GM12878 (cell line): ENCODE data around the gene PLXNA2. TPM values are rescaled to one million over a fixed set of nuclear protein-coding genes. Genes with fewer than 3 reads are reported as not detected.

Experiments used
- ATAC-seq: fragments of 200-7000 bp; cut with Tn5 transposase; 3 replicates; pipeline ENCODE4 v1.9.1; 2020; ENCODE audit warnings: mild to moderate bottlenecking, moderate library complexity
- BruUV-seq: library from RNA; stranded (reverse); fragments of 400-500 nt; replicated peaks from 2 replicates; lab custom pipeline; 2021; lab: Mats Ljungman, UMichigan
- CTCF ChIA-PET: fragments of 300-600 bp; sonication (Branson Sonifier 250); formaldehyde crosslinking; extraction: SDS; loops from one replicate; lab custom pipeline; 2021; ENCODE audit warnings: inconsistent platforms; lab: Yijun Ruan, JAX
- POLR2A ChIA-PET: fragments of 350-600 bp; formaldehyde crosslinking; extraction: SDS; loops from one replicate; lab custom pipeline; 2021; ENCODE audit warnings: inconsistent platforms; lab: Charles Lee
- RAD21 ChIA-PET: fragments of 300-600 bp; sonication (Branson Sonifier 250); formaldehyde crosslinking; loops from one replicate; lab custom pipeline; 2023; ENCODE audit warnings: antibody characterized with exemption; ENCODE audit not compliant: unreplicated experiment; lab: Charles Lee
- SMC1A ChIA-PET: fragments of 300-600 bp; sonication (Branson Sonifier 250); formaldehyde crosslinking; loops from one replicate; lab custom pipeline; 2023; ENCODE audit not compliant: unreplicated experiment, uncharacterized antibody; lab: Charles Lee
- DNase-seq: peaks from one replicate; pipeline ENCODE4 v3.0.0-alpha.2; 2011; ENCODE audit warnings: low read depth, low spot score
- FAIRE-seq: peaks from 3 replicates; lab custom pipeline; 2011; peaks lifted over from hg19 to GRCh38; lab: Jason Lieb, UNC
- H2AFZ ChIP-seq: 2 replicates; pipeline ENCODE4 v1.6.0; 2011; ENCODE audit warnings: low read depth, low read length, control low read depth; ENCODE audit not compliant: control insufficient read depth
- H3K27ac ChIP-seq: 2 replicates; pipeline ENCODE4 v1.5.1; 2011; ENCODE audit warnings: control low read depth; ENCODE audit not compliant: control insufficient read depth, insufficient read depth
- H3K27me3 ChIP-seq, 2 experiments: replicated peaks in 1 of 2; 2 replicates each; pipeline versions ENCODE4 v1.6.0 to v1.6.1; 2011; ENCODE audit warnings: low read length in 1 of 2; ENCODE audit not compliant: control insufficient read depth in 2 of 2, insufficient read depth in 2 of 2
- H3K36me3 ChIP-seq, 2 experiments: 2 replicates each; pipeline ENCODE4 v1.5.1; 2011; ENCODE audit warnings: low read length in 1 of 2; ENCODE audit not compliant: control insufficient read depth in 2 of 2, insufficient read depth in 2 of 2
- H3K4me1 ChIP-seq: 2 replicates; pipeline ENCODE4 v1.6.1; 2011; ENCODE audit warnings: mild to moderate bottlenecking, low read length, moderate library complexity, mixed read lengths; ENCODE audit not compliant: control insufficient read depth, insufficient read depth
- H3K4me2 ChIP-seq: 2 replicates; pipeline ENCODE4 v1.6.0; 2011; ENCODE audit warnings: control low read depth; ENCODE audit not compliant: control insufficient read depth, insufficient read depth
- H3K4me3 ChIP-seq: fragments of 200-600 bp; sonication (generic); 2 replicates; pipeline ENCODE4 v1.5.1; 2016
- H3K79me2 ChIP-seq: 2 replicates; pipeline ENCODE4 v1.6.0; 2011; ENCODE audit warnings: low read length; ENCODE audit not compliant: control insufficient read depth, insufficient read depth
- H3K9ac ChIP-seq: 2 replicates; pipeline ENCODE4 v1.8.0; 2011; ENCODE audit warnings: low read length, control low read depth, mixed read lengths; ENCODE audit not compliant: control insufficient read depth, insufficient read depth
- H3K9me3 ChIP-seq: replicated peaks from 3 replicates; pipeline ENCODE4 v1.5.1; 2011; ENCODE audit warnings: mild to moderate bottlenecking, low read length; ENCODE audit not compliant: control insufficient read depth, insufficient read depth
- H4K20me1 ChIP-seq: 2 replicates; pipeline ENCODE4 v1.6.0; 2011; ENCODE audit not compliant: control insufficient read depth, insufficient read depth
- CBFB ChIP-seq: IDR thresholded peaks from 2 replicates; pipeline ENCODE4 v1.6.1; 2016; ENCODE audit warnings: antibody characterized with exemption, low read depth
- CBX5 ChIP-seq: sonication (generic); IDR thresholded peaks from 2 replicates; pipeline ENCODE4 v1.6.1; 2016; ENCODE audit warnings: low read depth, moderate library complexity, mild to moderate bottlenecking, inconsistent platforms
- ESRRA ChIP-seq: IDR thresholded peaks from 2 replicates; pipeline ENCODE4 v1.6.1; 2012; ENCODE audit warnings: mild to moderate bottlenecking, low read length, improper control_type of control experiment
- HDAC6 ChIP-seq: fragments of 200-600 bp; sonication (generic); IDR thresholded peaks from one replicate; pipeline ENCODE4 v1.8.0; 2017; ENCODE audit warnings: antibody characterized with exemption; ENCODE audit not compliant: unreplicated experiment
- KLF5 ChIP-seq: fragments of 450-650 bp; IDR thresholded peaks from 2 replicates; pipeline ENCODE4 v1.6.1; 2014; ENCODE audit warnings: mild to moderate bottlenecking; ENCODE audit not compliant: partially characterized antibody
- SUZ12 ChIP-seq: fragments of 200-600 bp; sonication (generic); IDR thresholded peaks from one replicate; pipeline ENCODE4 v1.6.1; 2018; ENCODE audit warnings: antibody characterized with exemption, mild to moderate bottlenecking; ENCODE audit not compliant: unreplicated experiment
- TCF7 ChIP-seq: IDR thresholded peaks from 2 replicates; pipeline ENCODE4 v1.6.1; 2014; ENCODE audit warnings: antibody characterized with exemption, borderline replicate concordance
- WGBS: methylation state at CpG from one replicate; pipeline ENCODE4 v1.1.6; 2016; ENCODE audit warnings: low lambda C conversion rate; ENCODE audit not compliant: insufficient replicate concordance, insufficient coverage; ENCODE audit errors: missing lambda C conversion rate; 5-methylcytosine and 5-hydroxymethylcytosine counted together
- in situ Hi-C: fragments of 300-500 bp; cut with MboI; formaldehyde crosslinking; loops from 9 replicates; pipeline ENCODE4 v1.14.3; 2018; ENCODE audit warnings: mixed read lengths
- intact Hi-C: fragments of 100-400 bp; cut with micrococcal nuclease; formaldehyde crosslinking; loops from one replicate; pipeline ENCODE4 v1.14.2; 2022; ENCODE audit not compliant: unreplicated experiment
- polyA plus RNA-seq, 11 experiments: library from polyadenylated mRNA; depleted of rRNA in 4 of 11; unstranded in 6 of 11; stranded (reverse) in 5 of 11; fragments of >200 nt; fragmentation: Nextera tagmentation in 4 of 11; fragmentation: Illumina TruSeq in 1 of 11; extraction: Ambion mirVana in 4 of 11; extraction: Trizol in 1 of 11; gene quantifications; 1 replicate in 1 of 11; 2 replicates in 10 of 11; pipeline versions ENCODE4 v1.2.1 to v1.2.3, GENCODE V29; 2011 to 2016; ENCODE audit warnings: inconsistent platforms in 2 of 11, missing spikeins in 2 of 11, low read depth in 1 of 11
- total RNA-seq, 4 experiments: library from RNA; depleted of rRNA in 3 of 4; stranded (reverse); fragments of >200 nt in 3 of 4; fragmentation: Illumina TruSeq in 1 of 4; extraction: Trizol in 1 of 4; gene quantifications; 2 replicates each; pipeline versions ENCODE4 v1.2.1 to v1.2.3, GENCODE V29; 2013 to 2021
- TF ChIP-seq, protein P1 (sequence below): IDR thresholded peaks from 2 replicates; pipeline ENCODE4 v1.6.1; 2012; ENCODE audit warnings: low read length, inconsistent platforms
- TF ChIP-seq, protein P2 (sequence below): IDR thresholded peaks from 2 replicates; pipeline ENCODE4 v1.6.1; 2012; ENCODE audit warnings: low read depth, low read length, improper control_type of control experiment

The PLXNA2 gene
- total and polyA plus RNA-seq, 10 of the 15 experiments (the other 5 are each of a cell fraction or from before 2014, with no cell fraction given): under 0.01 to 0.08 (median 0.07) TPM; not detected in 4

DNA sequence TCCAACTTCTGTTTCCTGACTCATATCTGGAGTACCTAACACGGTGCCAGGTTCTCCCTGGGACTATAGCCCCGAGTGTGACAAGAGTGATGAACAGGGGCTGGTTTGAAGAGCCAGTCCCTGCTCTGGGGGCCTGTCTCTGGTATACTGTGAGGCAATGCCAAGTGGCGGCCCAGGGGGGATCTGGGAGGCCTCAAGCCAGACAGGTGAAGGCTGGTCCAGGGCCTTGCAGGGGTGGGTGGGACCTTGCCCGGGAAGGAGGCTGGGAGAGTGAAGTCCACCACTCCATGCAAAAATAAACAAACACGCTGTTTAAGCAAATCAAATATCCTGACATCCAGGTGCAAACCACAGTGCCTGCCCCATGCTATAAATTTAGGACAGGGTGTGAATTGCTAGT, 6.8 kb upstream of the PLXNA2 start:
- no peak for ATAC-seq
- WGBS: 11% methylated on average over 5 of the region's 5 CpGs

More for the DNA sequence above, 6.8 kb upstream of the PLXNA2 start:
- ChIA-PET SMC1A (no interaction called here), RAD21 (no interaction called here), POLR2A (no interaction called here), CTCF (interaction anchor here (1.4 kb wide), 1 partner anchor 120 kb away, joined by 4 read pairs; no protein-coding TSS in a partner anchor)
- FAIRE-seq (no peak), DNase-seq (no peak)
- BruUV-seq: no TSS peak
- H4K20me1 ChIP-seq: no peaks in the 10 kb centered on the region
- in situ Hi-C loops: no loop called here
- no peak overlapping the region for H3K9ac ChIP-seq
- H3K36me3 ChIP-seq: no peaks in the 10 kb centered on the region
- intact Hi-C loops: no loop called here
- no peak overlapping the region for H3K4me2 ChIP-seq
- H3K4me1 ChIP-seq: no peaks in the 10 kb centered on the region
- no peak overlapping the region for H3K27ac ChIP-seq
- TF ChIP-seq, protein P1, sequence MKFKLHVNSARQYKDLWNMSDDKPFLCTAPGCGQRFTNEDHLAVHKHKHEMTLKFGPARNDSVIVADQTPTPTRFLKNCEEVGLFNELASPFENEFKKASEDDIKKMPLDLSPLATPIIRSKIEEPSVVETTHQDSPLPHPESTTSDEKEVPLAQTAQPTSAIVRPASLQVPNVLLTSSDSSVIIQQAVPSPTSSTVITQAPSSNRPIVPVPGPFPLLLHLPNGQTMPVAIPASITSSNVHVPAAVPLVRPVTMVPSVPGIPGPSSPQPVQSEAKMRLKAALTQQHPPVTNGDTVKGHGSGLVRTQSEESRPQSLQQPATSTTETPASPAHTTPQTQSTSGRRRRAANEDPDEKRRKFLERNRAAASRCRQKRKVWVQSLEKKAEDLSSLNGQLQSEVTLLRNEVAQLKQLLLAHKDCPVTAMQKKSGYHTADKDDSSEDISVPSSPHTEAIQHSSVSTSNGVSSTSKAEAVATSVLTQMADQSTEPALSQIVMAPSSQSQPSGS: no peak
- no peak for TF ChIP-seq CBFB
- no peak for TF ChIP-seq ESRRA
- TF ChIP-seq, protein P2, sequence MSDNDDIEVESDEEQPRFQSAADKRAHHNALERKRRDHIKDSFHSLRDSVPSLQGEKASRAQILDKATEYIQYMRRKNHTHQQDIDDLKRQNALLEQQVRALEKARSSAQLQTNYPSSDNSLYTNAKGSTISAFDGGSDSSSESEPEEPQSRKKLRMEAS: no peak
- TF ChIP-seq SUZ12: no peak
- TF ChIP-seq CBX5: no peak
- no peak for TF ChIP-seq KLF5
- no peak for TF ChIP-seq HDAC6
- TF ChIP-seq TCF7: no peak
- H3K4me3 ChIP-seq: no peak overlapping the region
- H3K27me3 ChIP-seq: peaks cover 3 to 5% of the 10 kb centered on the region in 2 experiments; a peak in 3 of 4 replicates
- H3K9me3 ChIP-seq: no peaks in the 10 kb centered on the region; the same call in 2 of the 3 replicates
- no peaks in the 10 kb centered on the region for H3K79me2 ChIP-seq
- no peak overlapping the region for H2AFZ ChIP-seq
